Measurements from ENCODE around the gene NSFL1C.
A peak's percentile ranks its signal among the peaks of the same experiment; 100 is the strongest.
"Not testable (repeated sequence)": the region's sequence is repeated elsewhere in the genome, so short reads cannot be mapped to it uniquely, and the experiment has no call there.

Gene NSFL1C

GRCh38 chr20:1422753-1423152 is 43.9 kb downstream of the NSFL1C start:
- no peak for DNase-seq

GRCh38 chr20:1420066-1420465 is 46.6 kb downstream of the NSFL1C start:
- DNase-seq = no peak

GRCh38 chr20:1418350-1418749 is 48.3 kb downstream of the NSFL1C start:
- no peak for DNase-seq

- DNase-seq = no peak
Measured at GRCh38 chr20:1417790-1418189, 48.9 kb downstream of the NSFL1C start.

DNA sequence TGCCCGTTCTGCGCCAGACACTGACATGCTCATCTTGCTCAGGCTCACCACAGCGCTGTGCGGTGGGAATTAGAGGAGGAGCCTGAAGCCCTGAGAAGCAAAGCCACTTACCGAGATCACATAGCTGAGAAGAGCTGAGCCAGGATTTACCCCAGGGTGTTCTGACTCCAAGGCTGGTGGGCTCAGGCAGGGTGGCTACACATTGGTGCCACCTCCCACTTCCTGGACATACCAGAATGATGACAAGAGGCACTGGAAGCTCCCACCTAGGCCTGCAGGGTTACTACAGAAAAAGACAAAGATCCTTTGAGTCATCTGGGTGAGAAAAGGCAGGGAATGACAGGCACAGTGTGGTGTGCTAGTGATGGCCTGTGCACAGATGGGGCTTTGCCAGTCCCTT is 49.4 kb downstream of the NSFL1C start:
- no peak for DNase-seq

GRCh38 chr20:1415667-1416468 is 50.8 kb downstream of the NSFL1C start:
- DNase-seq = peak; percentile 10

DNA sequence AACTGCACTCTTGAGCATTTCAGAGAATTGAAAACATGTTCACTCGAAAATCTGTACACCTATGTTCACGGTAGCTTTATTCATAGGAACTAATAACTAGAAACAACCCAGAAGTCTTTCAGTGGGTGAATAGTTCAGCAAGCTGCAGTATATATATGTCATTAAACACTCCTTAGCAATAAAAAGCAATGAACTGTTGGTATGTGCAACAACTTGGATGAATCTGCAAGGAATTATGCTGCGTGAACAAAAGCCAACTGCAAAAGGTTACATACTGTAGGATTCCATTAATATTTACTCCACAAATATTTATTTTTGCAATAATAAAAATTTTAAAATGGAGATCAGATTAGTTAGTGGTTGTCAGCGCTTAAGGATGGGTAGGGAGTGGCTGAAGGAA is 51.7 kb downstream of the NSFL1C start:
- no peak for DNase-seq

DNA sequence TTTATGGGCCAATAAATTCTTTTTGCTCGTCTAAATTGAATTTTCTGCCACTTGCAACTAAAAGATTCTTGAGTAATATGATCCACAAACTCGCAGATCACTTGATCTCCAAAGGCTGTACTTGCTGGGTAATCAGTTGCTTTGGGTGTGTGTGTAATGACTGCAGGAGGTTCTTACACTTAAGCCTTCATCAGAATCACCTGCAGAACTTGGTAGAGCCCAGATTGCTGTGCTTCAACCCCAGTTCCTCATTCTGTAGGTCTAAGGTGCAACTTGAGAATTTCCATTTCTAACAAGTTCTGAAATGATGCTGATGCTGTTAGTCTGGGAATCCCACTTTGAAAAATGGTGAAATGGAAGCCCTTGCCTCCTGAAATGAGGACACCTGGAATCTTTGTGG is 60.8 kb downstream of the NSFL1C start:
- DNase-seq = no peak

DNA sequence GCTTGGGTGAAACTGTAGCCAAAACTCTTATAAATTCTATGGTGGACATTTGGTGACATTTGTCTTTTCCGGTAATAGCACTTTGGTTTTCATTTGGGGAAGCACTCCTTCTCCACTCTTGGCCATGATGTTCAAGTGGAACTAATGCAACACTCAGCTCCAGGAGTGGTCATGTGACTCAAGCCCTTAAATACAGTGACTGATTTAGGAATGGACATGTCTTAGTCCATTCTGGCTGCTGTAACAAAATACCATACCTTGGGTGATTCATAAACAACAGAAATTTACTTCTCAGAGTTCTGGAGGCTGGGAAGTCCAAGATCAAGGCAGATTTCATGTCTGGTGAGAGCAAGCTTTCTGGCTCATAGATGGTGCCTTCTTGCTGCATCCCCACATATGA is 63.0 kb downstream of the NSFL1C start:
- no peak for DNase-seq

DNA sequence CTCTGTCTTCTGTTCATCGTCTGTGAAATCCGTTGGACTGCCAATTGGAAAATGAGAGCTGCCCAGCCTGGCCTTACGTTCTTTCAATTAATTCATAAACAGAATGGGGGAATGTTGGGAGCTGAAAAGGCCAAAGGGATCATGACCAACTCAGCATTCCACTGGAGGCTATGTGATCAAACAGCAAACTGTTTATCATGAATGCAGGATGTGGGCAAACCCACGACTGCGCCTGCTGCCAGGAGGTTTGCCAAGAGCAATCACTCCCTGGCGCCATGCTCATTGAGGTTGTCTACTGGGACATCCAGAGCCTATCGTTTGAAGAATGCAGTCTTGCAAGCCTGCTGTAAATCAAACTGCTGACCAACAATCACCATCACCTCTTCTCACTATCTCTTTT is 64.5 kb downstream of the NSFL1C start:
- DNase-seq = no peak

DNA sequence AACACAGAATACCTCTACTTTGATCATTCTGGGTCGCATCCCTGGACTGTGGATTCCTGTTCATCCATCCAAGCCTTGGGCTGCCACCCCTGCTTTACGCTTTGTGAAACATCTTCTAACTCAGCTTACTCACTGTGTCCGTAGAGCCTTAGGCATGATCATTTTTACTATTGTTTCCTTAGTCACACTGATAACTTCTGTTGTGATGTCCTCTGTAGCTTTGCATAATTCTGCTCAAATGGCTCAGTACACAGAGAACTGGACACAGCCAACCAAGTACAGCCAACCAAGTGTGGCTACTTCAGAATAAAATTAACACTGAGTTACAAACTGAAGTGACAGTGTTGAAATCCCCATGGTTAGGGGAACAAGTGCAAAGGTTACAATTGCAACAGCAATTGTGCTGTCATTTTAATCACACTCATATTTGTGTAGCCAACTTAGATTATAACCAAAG is 65.2 kb downstream of the NSFL1C start:
- no peak for DNase-seq

DNA sequence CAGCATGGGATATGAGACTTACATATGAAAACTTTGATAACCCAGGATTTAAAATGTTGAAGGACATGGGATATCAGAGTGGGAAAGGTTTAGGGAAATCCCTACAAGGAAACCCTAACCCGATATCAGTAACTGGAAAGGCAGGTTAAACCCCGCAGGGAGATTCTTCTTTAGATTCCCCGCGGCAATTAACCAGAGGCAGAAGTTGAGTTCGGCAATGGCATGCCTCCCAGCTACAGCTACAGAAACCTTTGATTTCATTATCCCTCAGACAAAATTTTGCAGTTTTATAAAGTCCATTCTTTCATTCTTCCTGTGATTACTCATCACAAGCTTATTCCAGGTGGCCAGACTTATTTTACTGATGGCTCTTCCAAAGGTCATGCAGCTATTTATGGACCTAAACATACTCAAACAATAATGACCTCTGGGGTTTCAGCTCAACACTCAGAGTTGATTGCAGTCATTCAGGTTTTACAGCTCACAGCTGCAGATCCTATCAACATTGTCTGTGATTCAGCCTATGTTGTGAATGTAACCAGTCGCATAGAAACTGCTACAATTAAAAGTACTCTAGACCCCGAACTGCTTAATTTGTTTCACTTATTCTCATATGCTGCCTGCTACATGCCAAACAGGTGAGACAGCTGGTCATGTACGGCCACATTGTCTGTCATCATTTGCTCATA is 66.8 kb downstream of the NSFL1C start:
- not testable (repeated sequence) for DNase-seq

DNA sequence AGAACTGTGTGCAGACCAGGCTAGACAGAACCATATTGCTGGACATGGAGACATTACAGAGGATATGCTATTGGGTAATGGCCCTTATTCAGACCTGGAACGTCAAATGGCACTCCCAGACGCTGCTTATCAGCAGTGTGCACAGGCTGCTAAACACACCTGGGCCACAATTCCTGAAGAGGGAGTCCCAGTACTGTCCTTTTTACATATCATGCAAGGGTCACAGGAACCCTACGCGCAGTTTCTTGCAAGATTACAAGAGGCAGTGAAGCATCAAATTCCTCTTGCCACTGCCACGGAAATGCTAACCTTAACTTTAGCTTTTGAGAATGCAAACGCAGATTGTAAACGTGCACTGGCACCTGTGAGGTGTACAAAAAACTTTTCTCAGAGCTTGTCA is 68.5 kb downstream of the NSFL1C start:
- not testable (repeated sequence) for DNase-seq

DNA sequence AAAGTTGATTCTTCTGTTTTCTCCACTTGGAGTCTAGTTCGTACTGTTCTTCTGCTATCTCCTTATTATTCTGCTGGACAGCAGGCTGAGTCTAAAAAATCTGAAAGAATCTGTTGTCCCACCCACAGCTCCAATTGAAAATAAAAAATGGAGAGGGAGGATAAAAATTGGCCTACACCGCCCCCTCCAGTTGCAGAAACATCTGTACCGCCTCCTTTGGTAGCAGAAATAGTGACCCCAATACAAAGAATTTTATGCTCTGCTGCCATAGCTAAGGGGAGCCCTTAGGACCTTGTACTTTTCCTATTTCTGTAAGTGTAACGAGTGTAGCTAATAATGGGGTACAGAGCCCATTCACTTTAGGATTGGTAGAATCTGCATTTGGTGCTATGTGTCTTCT is 68.9 kb downstream of the NSFL1C start:
- DNase-seq = no peak

GRCh38 chr20:1396702-1397101 is 69.9 kb downstream of the NSFL1C start:
- no peak for DNase-seq

DNA sequence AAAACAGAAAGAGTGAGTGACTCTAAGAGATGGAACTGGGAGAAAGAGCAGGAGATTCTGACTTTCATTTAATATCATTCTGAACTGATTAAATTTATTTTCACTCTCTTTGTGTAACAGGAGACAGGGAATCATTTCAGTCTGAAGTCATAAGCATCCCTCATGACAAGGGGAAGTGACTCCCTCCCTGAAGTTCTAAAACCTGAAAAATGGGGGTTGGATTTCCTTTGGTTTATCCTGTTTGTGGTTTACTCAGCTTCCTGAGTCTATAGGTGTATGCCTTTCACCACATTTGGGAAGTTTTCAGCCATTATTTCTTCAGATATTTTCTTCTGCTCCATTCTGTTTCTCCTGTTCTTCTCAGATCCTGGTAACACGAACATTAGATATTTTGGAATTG is 70.4 kb downstream of the NSFL1C start:
- DNase-seq = no peak

- no peak for DNase-seq
Measured at GRCh38 chr20:1394686-1395085, 72.0 kb downstream of the NSFL1C start.

DNA sequence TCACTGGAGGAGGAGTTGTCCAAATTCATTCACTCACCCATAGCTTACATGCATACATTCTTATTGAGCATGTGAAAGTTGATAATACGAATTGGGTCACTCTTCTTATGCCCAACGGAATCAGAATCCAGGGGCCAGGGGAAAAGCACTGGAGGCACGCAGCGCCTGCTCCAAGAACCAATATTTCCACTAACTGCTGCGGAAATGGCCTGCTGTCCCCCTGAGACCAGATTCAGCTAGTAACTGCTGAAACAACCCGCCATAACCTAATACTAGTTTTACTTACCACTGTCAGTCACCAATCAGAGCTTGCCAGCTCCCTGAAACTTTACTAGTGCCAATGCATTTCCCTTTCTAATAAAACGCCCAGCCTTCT is 73.2 kb downstream of the NSFL1C start:
- no peak for DNase-seq

DNA sequence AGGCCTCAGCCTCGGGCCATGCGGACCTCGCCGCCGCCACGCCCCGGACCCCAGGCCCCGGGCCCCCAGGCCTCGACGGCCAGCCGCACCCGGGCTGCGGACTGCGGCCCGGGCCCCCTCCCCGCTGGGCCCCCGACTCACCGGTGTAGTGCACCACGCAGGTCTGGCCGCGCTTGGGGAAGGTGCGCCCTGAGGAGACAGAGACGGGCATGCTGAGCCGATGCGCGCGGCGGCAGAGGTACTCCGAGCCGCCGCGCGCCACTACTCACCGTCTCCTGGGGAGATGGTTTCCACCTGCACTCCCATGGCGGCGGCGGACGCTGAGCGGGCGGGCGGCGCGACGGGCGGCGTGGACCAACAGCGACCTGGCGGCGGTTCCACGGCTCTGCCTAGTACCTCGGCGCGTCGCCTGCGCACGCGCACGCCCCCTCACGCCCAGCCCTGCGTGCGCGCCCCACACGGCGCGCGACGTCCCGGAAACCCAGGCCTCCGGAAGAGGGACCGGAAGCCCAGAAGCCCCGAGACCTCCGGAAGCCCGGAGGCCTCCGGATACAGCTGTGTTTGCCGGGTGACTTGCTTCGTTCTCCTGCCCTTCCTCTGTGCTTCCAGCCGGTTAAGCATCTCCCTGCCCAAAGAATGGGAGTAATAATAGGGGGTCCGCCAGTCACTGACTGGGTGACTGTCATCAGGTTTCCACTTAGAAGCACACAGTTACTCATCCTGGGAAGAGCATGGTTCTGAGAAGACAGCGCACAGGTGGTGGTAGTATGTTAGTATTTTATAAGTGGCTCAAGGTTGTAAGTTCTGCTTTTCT is 73.7 kb downstream of the NSFL1C start, which contains the start of gene FKBP1A:
TSS of gene FKBP1A (minus strand) at position 362 of the 814 bp plus-strand sequence. CDS start at position 306, 56 bp downstream.
- peak; percentile 94 for DNase-seq

DNA sequence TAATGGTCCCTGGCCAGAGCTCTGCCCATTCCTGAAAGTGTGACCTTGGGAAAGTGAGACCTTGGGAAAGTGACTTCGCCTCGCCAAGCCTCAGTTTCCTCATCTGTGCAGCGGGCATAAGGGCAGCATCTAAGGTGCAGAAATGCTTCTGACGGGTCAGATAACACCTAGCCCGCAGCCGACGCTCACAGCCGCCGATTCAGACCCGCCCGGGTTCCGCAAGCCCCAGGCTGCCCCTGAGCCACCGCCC is 74.3 kb downstream of the NSFL1C start:
- no peak for DNase-seq
